ENCODE measurements around the gene COQ10B. TPM values are rescaled to one million over a fixed set of nuclear protein-coding genes. Genes with fewer than 3 reads are reported as not detected.

COQ10B gene
- polyA plus RNA-seq (2011; rRNA removed) = 1.7 and 4.4 TPM in 2 replicates
- 5.3 and 5.6 TPM in 2 replicates for polyA minus RNA-seq (2011; rRNA and poly(A)+ RNA removed)

DNA sequence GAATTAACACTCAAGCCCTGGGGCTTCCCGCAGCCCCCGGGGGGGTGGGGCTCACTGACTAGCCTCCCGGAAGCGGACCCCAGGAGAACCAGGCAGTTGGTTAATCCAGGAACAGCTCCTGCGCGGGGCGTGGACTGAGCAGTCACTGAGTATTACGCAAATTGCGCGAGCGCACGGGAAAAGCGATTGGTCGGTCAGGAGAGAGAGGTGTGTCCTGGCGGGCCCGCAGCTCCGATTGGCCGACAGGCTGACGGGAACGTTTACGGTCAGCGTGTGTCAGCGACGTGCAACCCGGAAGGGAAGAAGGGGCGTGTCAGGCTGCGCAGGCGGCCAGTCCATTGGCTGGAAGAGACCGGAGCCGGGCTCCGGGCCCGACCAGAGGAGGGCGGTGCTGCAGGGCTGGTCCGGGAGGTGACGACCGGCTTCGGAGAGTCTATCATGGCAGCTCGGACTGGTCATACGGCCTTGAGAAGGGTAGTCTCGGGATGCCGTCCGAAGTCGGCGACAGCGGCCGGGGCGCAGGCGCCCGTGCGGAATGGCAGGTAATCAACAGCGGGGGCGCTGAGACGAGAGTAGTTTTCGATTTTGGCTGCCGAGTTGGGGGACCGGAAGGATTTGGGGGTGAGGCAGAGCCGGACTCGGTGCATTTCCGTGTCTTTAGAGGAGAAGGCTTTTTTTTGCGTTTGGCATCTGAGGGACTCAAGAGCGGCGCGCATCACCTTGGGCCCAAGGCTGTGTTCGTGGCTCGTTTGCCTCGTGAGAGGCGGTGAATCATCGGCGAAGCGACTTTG lies at the start of gene COQ10B:
TSS of gene COQ10B (plus strand) at position 430 of the 791 bp plus-strand sequence. CDS start at position 439, 9 bp downstream.
- TF ChIP-seq, protein P1, sequence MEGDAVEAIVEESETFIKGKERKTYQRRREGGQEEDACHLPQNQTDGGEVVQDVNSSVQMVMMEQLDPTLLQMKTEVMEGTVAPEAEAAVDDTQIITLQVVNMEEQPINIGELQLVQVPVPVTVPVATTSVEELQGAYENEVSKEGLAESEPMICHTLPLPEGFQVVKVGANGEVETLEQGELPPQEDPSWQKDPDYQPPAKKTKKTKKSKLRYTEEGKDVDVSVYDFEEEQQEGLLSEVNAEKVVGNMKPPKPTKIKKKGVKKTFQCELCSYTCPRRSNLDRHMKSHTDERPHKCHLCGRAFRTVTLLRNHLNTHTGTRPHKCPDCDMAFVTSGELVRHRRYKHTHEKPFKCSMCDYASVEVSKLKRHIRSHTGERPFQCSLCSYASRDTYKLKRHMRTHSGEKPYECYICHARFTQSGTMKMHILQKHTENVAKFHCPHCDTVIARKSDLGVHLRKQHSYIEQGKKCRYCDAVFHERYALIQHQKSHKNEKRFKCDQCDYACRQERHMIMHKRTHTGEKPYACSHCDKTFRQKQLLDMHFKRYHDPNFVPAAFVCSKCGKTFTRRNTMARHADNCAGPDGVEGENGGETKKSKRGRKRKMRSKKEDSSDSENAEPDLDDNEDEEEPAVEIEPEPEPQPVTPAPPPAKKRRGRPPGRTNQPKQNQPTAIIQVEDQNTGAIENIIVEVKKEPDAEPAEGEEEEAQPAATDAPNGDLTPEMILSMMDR (IDR thresholded peaks at IDR 0.05; ENCODE audit: insufficient read depth, low read depth, low read length) = peak; percentile 47
- no peaks in the 10 kb centered on the region for H3K27me3 ChIP-seq (ENCODE audit: control insufficient read depth, insufficient read depth, low read length)
- POLR2A ChIA-PET = interaction anchor here (0.6 to 1.0 kb wide), 3 partner anchors 11 to 47 kb away, joined by 3 to 18 read pairs (median 4); partner anchors contain the start of genes HSPD1, HSPE1 and SF3B1
- peak within 1 kb of the TSS; percentile 92 for H3K4me3 ChIP-seq (ENCODE audit: low read depth, low read length)
- no peaks in the 10 kb centered on the region for H3K36me3 ChIP-seq (ENCODE audit: control insufficient read depth, insufficient read depth, low read length)
- CTCF ChIA-PET = no interaction called here
- DNase-seq (ENCODE audit: low read depth) = peak; percentile 99

DNA sequence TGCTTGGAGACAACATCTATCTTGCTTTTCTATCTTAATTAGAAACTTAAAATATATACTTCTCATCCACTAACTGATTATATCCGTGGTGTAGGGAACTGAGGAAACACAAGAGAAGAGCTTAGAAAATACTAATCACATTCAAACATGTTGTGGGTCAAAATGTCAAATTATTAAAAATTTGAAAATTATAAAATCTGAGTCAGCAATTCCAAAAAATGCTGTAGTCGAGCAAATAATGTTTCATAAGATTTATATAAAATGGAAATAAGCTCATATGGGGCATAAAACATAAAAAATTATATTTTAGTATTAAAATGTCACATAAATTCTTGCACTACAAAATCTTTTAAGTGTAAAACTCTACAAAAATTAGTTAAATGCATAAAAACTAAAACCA lies 47.8 kb upstream of the COQ10B start:
- DNase-seq (ENCODE audit: low read depth) = no peak
- ChIA-PET POLR2A (interaction anchor here (0.7 kb wide), 1 partner anchor 1074 kb away, joined by 4 read pairs; no protein-coding TSS in a partner anchor), CTCF (interaction anchor here (0.7 to 1.3 kb wide), 2 partner anchors 9 to 19 kb away, joined by 3 to 4 read pairs; no protein-coding TSS in a partner anchor)
- H3K4me3 ChIP-seq (ENCODE audit: low read depth, low read length) = no peak overlapping the region
- TF ChIP-seq, protein P1 (IDR thresholded peaks at IDR 0.05; ENCODE audit: insufficient read depth, low read depth, low read length) = no peak
- no peaks in the 10 kb centered on the region for H3K27me3 ChIP-seq (ENCODE audit: control insufficient read depth, insufficient read depth, low read length)
- H3K36me3 ChIP-seq (ENCODE audit: control insufficient read depth, insufficient read depth, low read length) = peaks cover 16% of the 10 kb centered on the region

DNA sequence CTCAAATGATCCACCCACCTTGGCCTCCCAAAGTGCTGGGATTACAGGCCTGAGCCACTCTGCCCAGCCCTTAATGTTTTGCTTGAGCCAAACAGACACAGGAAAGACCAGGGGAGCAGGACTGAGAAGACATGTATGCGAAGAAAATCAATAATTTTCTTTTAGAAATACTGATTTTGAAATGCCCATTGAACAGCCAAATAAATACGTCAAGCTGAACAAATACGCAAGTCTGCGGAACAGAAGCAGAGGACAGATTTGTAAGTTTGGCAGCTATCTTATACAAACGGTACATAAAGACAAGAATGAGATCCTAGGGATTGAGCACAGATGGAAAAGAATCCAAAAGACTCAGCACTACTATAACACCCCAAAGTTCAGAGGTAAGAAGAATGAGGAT lies 39.3 kb upstream of the COQ10B start:
- H3K27me3 ChIP-seq (ENCODE audit: control insufficient read depth, insufficient read depth, low read length) = no peaks in the 10 kb centered on the region
- DNase-seq (ENCODE audit: low read depth) = no peak
- TF ChIP-seq, protein P1 (IDR thresholded peaks at IDR 0.05; ENCODE audit: insufficient read depth, low read depth, low read length) = no peak
- H3K4me3 ChIP-seq (ENCODE audit: low read depth, low read length) = no peak overlapping the region
- POLR2A ChIA-PET = no interaction called here
- CTCF ChIA-PET = no interaction called here
- H3K36me3 ChIP-seq (ENCODE audit: control insufficient read depth, insufficient read depth, low read length) = peaks cover 21% of the 10 kb centered on the region

DNA sequence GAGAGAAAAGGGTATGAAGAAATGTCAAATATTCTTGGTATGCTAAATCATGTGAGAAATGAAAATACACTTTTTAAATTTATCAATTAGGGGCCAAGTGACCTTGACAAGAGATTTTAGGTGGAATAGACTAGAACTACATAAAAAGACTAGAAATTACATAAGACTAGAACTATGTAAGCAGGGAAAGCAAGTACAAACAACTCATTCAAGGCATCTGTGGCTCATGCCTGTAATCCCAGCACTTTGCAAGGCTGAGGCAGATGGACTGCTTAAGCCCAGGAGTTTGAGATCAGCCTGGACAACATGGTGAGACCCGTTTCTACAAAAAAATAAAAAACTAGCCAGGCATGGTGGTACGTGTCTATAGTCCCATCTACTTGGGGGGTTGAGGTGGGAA lies 38.8 kb upstream of the COQ10B start:
- Histone ChIP-seq H3K4me3 (ENCODE audit: low read depth, low read length) (no peak overlapping the region), H3K27me3 (ENCODE audit: control insufficient read depth, insufficient read depth, low read length) (no peaks in the 10 kb centered on the region), H3K36me3 (ENCODE audit: control insufficient read depth, insufficient read depth, low read length) (peaks cover 21% of the 10 kb centered on the region)
- DNase-seq (ENCODE audit: low read depth) = no peak
- POLR2A ChIA-PET = no interaction called here
- CTCF ChIA-PET = no interaction called here
- TF ChIP-seq, protein P1 (IDR thresholded peaks at IDR 0.05; ENCODE audit: insufficient read depth, low read depth, low read length) = no peak

DNA sequence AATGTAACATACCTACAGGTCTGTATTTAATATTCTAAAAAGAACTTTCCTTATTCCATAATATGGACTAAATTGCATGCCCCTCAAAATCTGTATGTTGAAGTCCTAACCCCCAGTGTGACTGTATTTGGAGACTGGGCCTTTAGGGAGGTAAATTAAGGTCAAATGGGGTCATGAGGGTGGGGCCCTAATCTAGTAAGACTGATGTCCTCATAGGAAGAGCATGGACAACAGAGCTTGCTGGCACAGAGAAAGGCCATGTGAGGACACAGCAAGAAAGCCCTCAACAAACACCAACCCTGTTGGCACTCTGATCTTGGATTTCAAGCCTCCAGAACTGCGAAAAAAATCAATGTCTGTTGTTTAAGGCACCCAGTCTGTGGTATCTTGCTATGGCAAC lies 37.1 kb upstream of the COQ10B start:
- TF ChIP-seq, protein P1 (IDR thresholded peaks at IDR 0.05; ENCODE audit: insufficient read depth, low read depth, low read length) = no peak
- no peak for DNase-seq (ENCODE audit: low read depth)
- Histone ChIP-seq H3K36me3 (ENCODE audit: control insufficient read depth, insufficient read depth, low read length) (peaks cover 19% of the 10 kb centered on the region), H3K27me3 (ENCODE audit: control insufficient read depth, insufficient read depth, low read length) (no peaks in the 10 kb centered on the region), H3K4me3 (ENCODE audit: low read depth, low read length) (no peak overlapping the region)
- POLR2A ChIA-PET = no interaction called here
- CTCF ChIA-PET = no interaction called here

Measured in BJ (cell line).